ENCODE data around the gene RRP15. TPM values are rescaled to one million over a fixed set of nuclear protein-coding genes. Genes with fewer than 3 reads are reported as not detected.

Gene RRP15
- total RNA-seq, 1 donor from 2014 or later, result 26.9 TPM

- DNase-seq (no peak), ATAC-seq (ENCODE audit: low read depth) (no peak)
- ChIA-PET POLR2A (interaction anchor here (1.0 to 1.9 kb wide), 4 partner anchors 24 to 827 kb away, joined by 3 to 5 read pairs (median 3); partner anchors contain the start of gene RRP15), CTCF (interaction anchor here (0.6 to 1.0 kb wide), 2 partner anchors 9 kb away, joined by 3 to 4 read pairs; no protein-coding TSS in a partner anchor)
- Mint-ChIP-seq H3K9me3 (no peaks in the 10 kb centered on the region), H3K36me3 (ENCODE audit: low read depth) (peaks cover 2% of the 10 kb centered on the region), H3K4me1 (peaks cover 56% of the 10 kb centered on the region), H3K27me3 (no peaks in the 10 kb centered on the region), H3K27ac (peak overlapping the region; percentile 28), H3K4me3 (peak overlapping the region; percentile 42)
- TF ChIP-seq CTCF (IDR thresholded peaks at IDR 0.05), result no peak
- intact Hi-C loops (cut with micrococcal nuclease), result loop anchor here (1.0 to 5.0 kb wide), 4 partner anchors 29 to 1464 kb away; partner anchors contain the start of genes GPATCH2 and SPATA17
Measured at GRCh38 chr1:218347723-218348627, 62.9 kb downstream of the RRP15 start.

GRCh38 chr1:218348628-218349071 is 63.6 kb downstream of the RRP15 start:
- CTCF ChIA-PET, result interaction anchor here (1.0 kb wide), 1 partner anchor 10 kb away, joined by 4 read pairs; no protein-coding TSS in a partner anchor
- H3K4me1 Mint-ChIP-seq, result peaks cover 56% of the 10 kb centered on the region

GRCh38 chr1:218349348-218350034 is 64.4 kb downstream of the RRP15 start:
- Mint-ChIP-seq H3K4me3 (peak overlapping the region; percentile 53), H3K9me3 (no peaks in the 10 kb centered on the region), H3K27me3 (no peaks in the 10 kb centered on the region), H3K36me3 (ENCODE audit: low read depth) (peaks cover 2% of the 10 kb centered on the region), H3K27ac (peak overlapping the region; percentile 67), H3K4me1 (peaks cover 58% of the 10 kb centered on the region)
- POLR2A ChIA-PET, result interaction anchor here (1.0 to 1.9 kb wide), 2 partner anchors 824 to 825 kb away, joined by 3 to 5 read pairs; no protein-coding TSS in a partner anchor
- DNase-seq (no peak), ATAC-seq (ENCODE audit: low read depth) (no peak)
- CTCF ChIA-PET, result interaction anchor here (1.0 kb wide), 1 partner anchor 11 kb away, joined by 4 read pairs; no protein-coding TSS in a partner anchor
- TF ChIP-seq CTCF (IDR thresholded peaks at IDR 0.05), result no peak
- intact Hi-C loops (cut with micrococcal nuclease), result loop anchor here (2.0 to 5.0 kb wide), 5 partner anchors 123 to 1463 kb away; partner anchors contain the start of genes GPATCH2 and SPATA17

More at GRCh38 chr1:218348628-218349071, 63.6 kb downstream of the RRP15 start:
- ATAC-seq (ENCODE audit: low read depth), result no peak
- no peaks in the 10 kb centered on the region for H3K9me3 Mint-ChIP-seq
- POLR2A ChIA-PET, result interaction anchor here (1.0 to 1.9 kb wide), 2 partner anchors 825 to 826 kb away, joined by 3 to 5 read pairs; no protein-coding TSS in a partner anchor
- H3K36me3 Mint-ChIP-seq (ENCODE audit: low read depth), result peaks cover 2% of the 10 kb centered on the region
- intact Hi-C loops (cut with micrococcal nuclease), result loop anchor here (5.0 kb wide), 3 partner anchors 164 to 1464 kb away; partner anchors contain the start of genes GPATCH2 and SPATA17
- no peaks in the 10 kb centered on the region for H3K27me3 Mint-ChIP-seq
- no peak for DNase-seq
- no peak for TF ChIP-seq CTCF (IDR thresholded peaks at IDR 0.05)
- no peak overlapping the region for H3K4me3 Mint-ChIP-seq
- H3K27ac Mint-ChIP-seq, result peak overlapping the region; percentile 28

- peaks cover 58% of the 10 kb centered on the region for H3K4me1 Mint-ChIP-seq
- ATAC-seq (ENCODE audit: low read depth), result no peak
- ChIA-PET CTCF (no interaction called here), POLR2A (no interaction called here)
- H3K4me3 Mint-ChIP-seq, result peak overlapping the region; percentile 53
- no peak for DNase-seq
- no peak for TF ChIP-seq CTCF (IDR thresholded peaks at IDR 0.05)
- peak overlapping the region; percentile 67 for H3K27ac Mint-ChIP-seq
- no peaks in the 10 kb centered on the region for H3K27me3 Mint-ChIP-seq
- peaks cover 2% of the 10 kb centered on the region for H3K36me3 Mint-ChIP-seq (ENCODE audit: low read depth)
- intact Hi-C loops (cut with micrococcal nuclease), result loop anchor here (2.0 kb wide), 2 partner anchors 123 to 839 kb away; no protein-coding TSS in a partner anchor
- no peaks in the 10 kb centered on the region for H3K9me3 Mint-ChIP-seq
Measured at GRCh38 chr1:218350035-218350525, 65.0 kb downstream of the RRP15 start.
